HepG2 (cell line): Measurements from ENCODE around the gene LCMT2. TPM values are rescaled to one million over a fixed set of nuclear protein-coding genes. Genes with fewer than 3 reads are reported as not detected.

Experiments used
- HNRNPH1 ChIP-seq: fragments of 200-400 bp; formaldehyde crosslinking; optimal IDR thresholded peaks from 2 replicates; pipeline ENCODE3; 2017; ENCODE audit warnings: mild to moderate bottlenecking, low read depth, low read length
- HOXA7 ChIP-seq: sonication (generic); formaldehyde crosslinking; IDR thresholded peaks from 2 replicates; pipeline ENCODE4 v1.8.1; 2022; ENCODE audit warnings: mild to moderate bottlenecking, missing genetic modification reagents, moderate library complexity
- IKZF1 ChIP-seq: fragments of 450-650 bp; IDR thresholded peaks from 2 replicates; pipeline ENCODE4 v1.7.1; 2016
- JUN ChIP-seq: sonication (generic); formaldehyde crosslinking; IDR thresholded peaks from 2 replicates; pipeline ENCODE4 v1.4.0; 2020; ENCODE audit warnings: mild to moderate bottlenecking, missing genetic modification reagents
- RBFOX2 ChIP-seq: fragments of 200-400 bp; formaldehyde crosslinking; IDR thresholded peaks from 2 replicates; pipeline ENCODE4 v1.6.1; 2017; ENCODE audit warnings: low read depth, mild to moderate bottlenecking, low read length
- RELA ChIP-seq: sonication (generic); formaldehyde crosslinking; IDR thresholded peaks from 2 replicates; pipeline ENCODE4 v1.4.0; 2020; ENCODE audit warnings: missing genetic modification reagents
- REXO4 ChIP-seq: sonication (generic); formaldehyde crosslinking; IDR thresholded peaks from 2 replicates; pipeline ENCODE4 v1.8.0; 2022; ENCODE audit warnings: missing genetic modification reagents, mild to moderate bottlenecking, borderline replicate concordance
- SIN3A ChIP-seq: IDR thresholded peaks from 2 replicates; pipeline ENCODE4 v1.6.1; 2011; ENCODE audit warnings: low read depth, mild to moderate bottlenecking, control low read depth, low read length, borderline replicate concordance
- SP2 ChIP-seq: sonication (generic); formaldehyde crosslinking; IDR thresholded peaks from 2 replicates; pipeline ENCODE4 v1.5.1; 2020; ENCODE audit warnings: mild to moderate bottlenecking, missing genetic modification reagents
- SRY ChIP-seq: sonication (generic); formaldehyde crosslinking; IDR thresholded peaks from 2 replicates; pipeline ENCODE4 v1.8.0; 2022; ENCODE audit warnings: mild to moderate bottlenecking, missing genetic modification reagents
- ZC3H13 ChIP-seq: sonication (generic); formaldehyde crosslinking; IDR thresholded peaks from 2 replicates; pipeline ENCODE4 v1.8.1; 2023; ENCODE audit warnings: mild to moderate bottlenecking, missing genetic modification reagents, moderate library complexity
- ZNF24 ChIP-seq: fragments of 450-650 bp; IDR thresholded peaks from 2 replicates; pipeline ENCODE4 v1.6.1; 2017; ENCODE audit warnings: antibody characterized with exemption, mild to moderate bottlenecking
- ZNF292 ChIP-seq: sonication (generic); formaldehyde crosslinking; IDR thresholded peaks from 2 replicates; pipeline ENCODE4 v1.8.1; 2022; ENCODE audit warnings: mild to moderate bottlenecking, low read depth, missing genetic modification reagents, borderline replicate concordance
- ZNF30 ChIP-seq: sonication (generic); formaldehyde crosslinking; IDR thresholded peaks from 2 replicates; pipeline ENCODE4 v1.5.0; 2020; ENCODE audit warnings: mild to moderate bottlenecking, missing genetic modification reagents
- ZNF552 ChIP-seq: sonication (generic); formaldehyde crosslinking; IDR thresholded peaks from 2 replicates; pipeline ENCODE4 v1.9.0; 2022; ENCODE audit warnings: missing genetic modification reagents, mild to moderate bottlenecking, borderline replicate concordance
- polyA plus RNA-seq, 8 experiments: library from polyadenylated mRNA; depleted of rRNA in 3 of 8; stranded (reverse) in 7 of 8; unstranded in 1 of 8; fragments of >200 nt; fragmentation: Illumina TruSeq in 4 of 8; extraction: Trizol in 4 of 8; gene quantifications; 2 replicates each; pipeline versions ENCODE4 v1.2.1 to v1.2.3, GENCODE V29; 2011 to 2016; ENCODE audit warnings: low read depth in 4 of 8, missing spikeins in 1 of 8, mixed read lengths in 1 of 8; ENCODE audit not compliant: insufficient read depth in 1 of 8
- total RNA-seq, 5 experiments: library from RNA; depleted of rRNA; stranded (reverse); fragments of >200 nt; fragmentation: Illumina TruSeq; extraction: Trizol; gene quantifications; 2 replicates each; pipeline ENCODE4 v1.2.3, GENCODE V29; 2016; ENCODE audit warnings: low read depth in 1 of 5
- TF ChIP-seq, protein P1 (sequence below): sonication (generic); formaldehyde crosslinking; IDR thresholded peaks from 2 replicates; pipeline ENCODE4 v1.5.0; 2020; ENCODE audit warnings: missing genetic modification reagents
- TF ChIP-seq, protein P2 (sequence below): sonication (generic); formaldehyde crosslinking; IDR thresholded peaks from 2 replicates; pipeline ENCODE4 v1.8.1; 2023; ENCODE audit warnings: mild to moderate bottlenecking, moderate library complexity, missing genetic modification reagents
- TF ChIP-seq, protein P3 (sequence below): sonication (generic); formaldehyde crosslinking; conservative IDR thresholded peaks from 2 replicates; pipeline ENCODE4 v1.8.1; 2023; ENCODE audit warnings: missing genetic modification reagents
- TF ChIP-seq, protein P4 (sequence below): sonication (generic); formaldehyde crosslinking; IDR thresholded peaks from 2 replicates; pipeline ENCODE4 v1.5.0; 2020; ENCODE audit warnings: missing genetic modification reagents
- TF ChIP-seq, protein P5 (sequence below): sonication (generic); formaldehyde crosslinking; IDR thresholded peaks from 2 replicates; pipeline ENCODE4 v1.4.0; 2020; ENCODE audit warnings: mild to moderate bottlenecking, missing genetic modification reagents

Gene LCMT2
- total and polyA plus RNA-seq, 2 of the 13 experiments (the other 11 are each of a cell fraction or from before 2014, with no cell fraction given), result 6.9 to 9.1 TPM

DNA sequence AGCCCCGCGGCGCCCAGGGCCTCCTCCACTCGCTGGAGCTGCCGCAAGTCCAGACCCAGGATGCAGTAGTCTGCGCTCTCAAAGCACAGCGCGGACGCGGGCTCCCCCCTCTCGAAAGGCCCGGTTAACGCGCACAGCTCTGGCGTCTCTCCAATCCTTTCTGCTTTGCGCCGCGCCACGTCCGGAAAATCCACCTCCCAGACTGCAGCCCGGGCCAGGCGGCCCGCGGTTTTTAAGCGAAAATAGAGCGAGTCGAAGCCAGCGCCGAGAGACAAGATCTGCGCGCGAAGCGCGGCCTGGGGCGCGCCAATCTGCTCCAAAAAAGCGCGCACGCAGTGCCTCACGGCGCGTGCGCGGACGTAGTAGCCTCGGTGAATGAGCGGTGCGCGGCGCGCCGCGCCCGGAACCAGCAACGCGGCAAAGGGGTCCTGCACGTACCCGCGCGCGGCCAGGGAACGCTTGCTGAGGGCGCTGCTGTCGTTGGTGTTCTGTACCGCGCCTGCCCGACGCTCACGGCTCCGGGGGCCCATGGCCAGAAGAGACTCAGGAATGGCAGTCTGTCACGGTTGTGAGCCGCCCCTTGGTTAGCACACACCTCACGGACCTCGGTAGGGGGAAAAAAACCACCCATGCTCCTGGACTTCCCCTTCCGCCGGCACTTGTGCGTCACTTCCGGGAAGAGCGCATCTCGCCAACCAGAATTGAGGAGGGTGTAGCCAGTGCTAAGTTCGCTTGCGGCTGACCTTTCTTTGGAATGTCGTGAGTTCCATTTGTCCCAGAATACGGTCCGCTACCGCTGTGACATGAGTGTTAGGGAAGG, at the start of gene LCMT2 (continued):
- TF ChIP-seq SRY (CRISPR knock-in tag), result 0 out of 2 replicates have a peak, but pooled peaks have one; percentile 87
- TF ChIP-seq ZNF552, result no peak
- TF ChIP-seq, protein P1, sequence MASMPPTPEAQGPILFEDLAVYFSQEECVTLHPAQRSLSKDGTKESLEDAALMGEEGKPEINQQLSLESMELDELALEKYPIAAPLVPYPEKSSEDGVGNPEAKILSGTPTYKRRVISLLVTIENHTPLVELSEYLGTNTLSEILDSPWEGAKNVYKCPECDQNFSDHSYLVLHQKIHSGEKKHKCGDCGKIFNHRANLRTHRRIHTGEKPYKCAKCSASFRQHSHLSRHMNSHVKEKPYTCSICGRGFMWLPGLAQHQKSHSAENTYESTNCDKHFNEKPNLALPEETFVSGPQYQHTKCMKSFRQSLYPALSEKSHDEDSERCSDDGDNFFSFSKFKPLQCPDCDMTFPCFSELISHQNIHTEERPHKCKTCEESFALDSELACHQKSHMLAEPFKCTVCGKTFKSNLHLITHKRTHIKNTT (CRISPR knock-in tag), result no peak
- TF ChIP-seq ZNF24, result no peak
- TF ChIP-seq SP2 (CRISPR knock-in tag), result peak; percentile 80
- TF ChIP-seq ZNF292 (CRISPR knock-in tag), result no peak; the same call in 1 of the 2 replicates
- no peak for TF ChIP-seq HOXA7 (CRISPR knock-in tag)
- TF ChIP-seq ZNF30 (CRISPR knock-in tag), result peak; percentile 83; the same call in 1 of the 2 replicates
- TF ChIP-seq RELA (CRISPR knock-in tag), result no peak
- TF ChIP-seq REXO4 (CRISPR knock-in tag), result no peak
- TF ChIP-seq IKZF1, result no peak
- TF ChIP-seq ZC3H13 (CRISPR knock-in tag), result peak; percentile 58; the same call in 1 of the 2 replicates
- peak; percentile 97 for TF ChIP-seq RBFOX2
- TF ChIP-seq, protein P2, sequence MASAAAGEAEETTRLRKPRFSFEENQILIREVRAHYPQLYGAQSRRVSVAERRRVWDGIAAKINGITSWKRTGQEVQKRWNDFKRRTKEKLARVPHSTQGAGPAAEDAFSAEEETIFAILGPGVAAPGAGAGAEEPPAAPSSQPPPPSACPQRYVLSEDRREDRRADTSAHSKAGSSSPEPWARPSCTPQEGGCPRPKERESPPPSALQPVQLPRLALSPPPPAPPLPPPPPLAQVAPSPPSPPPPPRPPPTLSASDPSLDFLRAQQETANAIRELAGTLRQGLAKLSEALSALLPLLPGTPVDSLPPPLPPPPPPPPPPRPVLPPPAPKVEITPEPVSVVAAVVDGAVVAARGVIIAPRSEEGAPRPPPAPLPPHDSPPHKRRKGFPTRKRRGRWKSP (CRISPR knock-in tag), result peak; percentile 99
- TF ChIP-seq, protein P3, sequence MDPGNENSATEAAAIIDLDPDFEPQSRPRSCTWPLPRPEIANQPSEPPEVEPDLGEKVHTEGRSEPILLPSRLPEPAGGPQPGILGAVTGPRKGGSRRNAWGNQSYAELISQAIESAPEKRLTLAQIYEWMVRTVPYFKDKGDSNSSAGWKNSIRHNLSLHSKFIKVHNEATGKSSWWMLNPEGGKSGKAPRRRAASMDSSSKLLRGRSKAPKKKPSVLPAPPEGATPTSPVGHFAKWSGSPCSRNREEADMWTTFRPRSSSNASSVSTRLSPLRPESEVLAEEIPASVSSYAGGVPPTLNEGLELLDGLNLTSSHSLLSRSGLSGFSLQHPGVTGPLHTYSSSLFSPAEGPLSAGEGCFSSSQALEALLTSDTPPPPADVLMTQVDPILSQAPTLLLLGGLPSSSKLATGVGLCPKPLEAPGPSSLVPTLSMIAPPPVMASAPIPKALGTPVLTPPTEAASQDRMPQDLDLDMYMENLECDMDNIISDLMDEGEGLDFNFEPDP (CRISPR knock-in tag), result 0 out of 2 replicates have a peak, but pooled peaks have one; percentile 85
- TF ChIP-seq, protein P4, sequence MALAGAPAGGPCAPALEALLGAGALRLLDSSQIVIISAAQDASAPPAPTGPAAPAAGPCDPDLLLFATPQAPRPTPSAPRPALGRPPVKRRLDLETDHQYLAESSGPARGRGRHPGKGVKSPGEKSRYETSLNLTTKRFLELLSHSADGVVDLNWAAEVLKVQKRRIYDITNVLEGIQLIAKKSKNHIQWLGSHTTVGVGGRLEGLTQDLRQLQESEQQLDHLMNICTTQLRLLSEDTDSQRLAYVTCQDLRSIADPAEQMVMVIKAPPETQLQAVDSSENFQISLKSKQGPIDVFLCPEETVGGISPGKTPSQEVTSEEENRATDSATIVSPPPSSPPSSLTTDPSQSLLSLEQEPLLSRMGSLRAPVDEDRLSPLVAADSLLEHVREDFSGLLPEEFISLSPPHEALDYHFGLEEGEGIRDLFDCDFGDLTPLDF, result peak; percentile 84; the same call in 1 of the 2 replicates
- TF ChIP-seq JUN (CRISPR knock-in tag), result no peak
- no peak; the same call in 1 of the 2 replicates for TF ChIP-seq SIN3A
- TF ChIP-seq HNRNPH1, result no peak
- TF ChIP-seq, protein P5, sequence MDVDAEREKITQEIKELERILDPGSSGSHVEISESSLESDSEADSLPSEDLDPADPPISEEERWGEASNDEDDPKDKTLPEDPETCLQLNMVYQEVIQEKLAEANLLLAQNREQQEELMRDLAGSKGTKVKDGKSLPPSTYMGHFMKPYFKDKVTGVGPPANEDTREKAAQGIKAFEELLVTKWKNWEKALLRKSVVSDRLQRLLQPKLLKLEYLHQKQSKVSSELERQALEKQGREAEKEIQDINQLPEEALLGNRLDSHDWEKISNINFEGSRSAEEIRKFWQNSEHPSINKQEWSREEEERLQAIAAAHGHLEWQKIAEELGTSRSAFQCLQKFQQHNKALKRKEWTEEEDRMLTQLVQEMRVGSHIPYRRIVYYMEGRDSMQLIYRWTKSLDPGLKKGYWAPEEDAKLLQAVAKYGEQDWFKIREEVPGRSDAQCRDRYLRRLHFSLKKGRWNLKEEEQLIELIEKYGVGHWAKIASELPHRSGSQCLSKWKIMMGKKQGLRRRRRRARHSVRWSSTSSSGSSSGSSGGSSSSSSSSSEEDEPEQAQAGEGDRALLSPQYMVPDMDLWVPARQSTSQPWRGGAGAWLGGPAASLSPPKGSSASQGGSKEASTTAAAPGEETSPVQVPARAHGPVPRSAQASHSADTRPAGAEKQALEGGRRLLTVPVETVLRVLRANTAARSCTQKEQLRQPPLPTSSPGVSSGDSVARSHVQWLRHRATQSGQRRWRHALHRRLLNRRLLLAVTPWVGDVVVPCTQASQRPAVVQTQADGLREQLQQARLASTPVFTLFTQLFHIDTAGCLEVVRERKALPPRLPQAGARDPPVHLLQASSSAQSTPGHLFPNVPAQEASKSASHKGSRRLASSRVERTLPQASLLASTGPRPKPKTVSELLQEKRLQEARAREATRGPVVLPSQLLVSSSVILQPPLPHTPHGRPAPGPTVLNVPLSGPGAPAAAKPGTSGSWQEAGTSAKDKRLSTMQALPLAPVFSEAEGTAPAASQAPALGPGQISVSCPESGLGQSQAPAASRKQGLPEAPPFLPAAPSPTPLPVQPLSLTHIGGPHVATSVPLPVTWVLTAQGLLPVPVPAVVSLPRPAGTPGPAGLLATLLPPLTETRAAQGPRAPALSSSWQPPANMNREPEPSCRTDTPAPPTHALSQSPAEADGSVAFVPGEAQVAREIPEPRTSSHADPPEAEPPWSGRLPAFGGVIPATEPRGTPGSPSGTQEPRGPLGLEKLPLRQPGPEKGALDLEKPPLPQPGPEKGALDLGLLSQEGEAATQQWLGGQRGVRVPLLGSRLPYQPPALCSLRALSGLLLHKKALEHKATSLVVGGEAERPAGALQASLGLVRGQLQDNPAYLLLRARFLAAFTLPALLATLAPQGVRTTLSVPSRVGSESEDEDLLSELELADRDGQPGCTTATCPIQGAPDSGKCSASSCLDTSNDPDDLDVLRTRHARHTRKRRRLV (CRISPR knock-in tag), result peak; percentile 87
